ENCODE data around the gene TRIM7. TPM values are rescaled to one million over a fixed set of nuclear protein-coding genes. Genes with fewer than 3 reads are reported as not detected.

TRIM7 gene
- total and polyA plus RNA-seq, 9 of the 15 experiments (the other 6 are each of a cell fraction or from before 2014, with no cell fraction given): 2.6 to 14.9 (median 8.9) TPM

GRCh38 chr5:181189962-181190710, 14.9 kb downstream of the TRIM7 start:
- H3K27me3 ChIP-seq (ENCODE audit: control insufficient read depth in 2 of 2, insufficient read depth in 2 of 2, low read length in 2 of 2): no peaks in the 10 kb centered on the region
- H3K9me1 ChIP-seq (ENCODE audit: control insufficient read depth, insufficient read depth, low read length): no peaks in the 10 kb centered on the region
- ChIA-PET CTCF (ENCODE audit: low intra/inter-chr PET ratio) (no interaction called here), POLR2A (interaction anchor here (0.5 to 6.7 kb wide), 7 partner anchors 13 to 70 kb away, joined by 3 to 69 read pairs (median 3); partner anchors contain the start of genes TRIM52 and TRIM7)
- H3K9ac ChIP-seq (ENCODE audit: insufficient read depth in 1 of 2, low read depth in 2 of 2, low read length in 2 of 2): peak overlapping the region; percentile 93 to 96
- no peaks in the 10 kb centered on the region; the same call in 2 of the 3 replicates for H3K36me3 ChIP-seq (ENCODE audit: control insufficient read depth, insufficient read depth, low read length)
- peak overlapping the region; percentile 67 for H3K4me3 ChIP-seq
- peak overlapping the region; percentile 91; the same call in 2 of the 3 replicates for H3K27ac ChIP-seq (ENCODE audit: extremely low read depth, low read depth, low read length)
- FAIRE-seq: no peak
- peak overlapping the region; percentile 87 for H2AFZ ChIP-seq (ENCODE audit: low read depth, low read length)
- ATAC-seq: peak; percentile 2
- WGBS (ENCODE audit: insufficient coverage, low coverage, missing lambda C conversion rate): 2% methylated on average over 42 of the region's 52 CpGs
- DNase-seq (ENCODE audit: extremely low read depth in 1 of 4, low spot score in 3 of 4): peak in 1 of 4 experiments; percentile 37
- H3K4me1 ChIP-seq (replicated peaks in 1 of 2; ENCODE audit: control insufficient read depth in 2 of 2, insufficient read depth in 2 of 2, low read length in 2 of 2): peaks cover 36 to 68% of the 10 kb centered on the region in 2 experiments
- H3K4me2 ChIP-seq (ENCODE audit: insufficient read depth, low read length): peak overlapping the region; percentile 99
- intact Hi-C loops (cut with micrococcal nuclease): loop anchor here (2.0 to 5.0 kb wide), 2 partner anchors 17 to 72 kb away; partner anchors contain the start of gene TRIM52
- BruUV-seq (replicated peaks): no TSS peak
- peaks cover 13% of the 10 kb centered on the region for H3K79me2 ChIP-seq (ENCODE audit: control insufficient read depth, insufficient read depth, low read length)
- H3K9me3 ChIP-seq (replicated peaks; ENCODE audit: control insufficient read depth, insufficient read depth, low read depth, low read length): no peaks in the 10 kb centered on the region
- in situ Hi-C loops (cut with MboI): no loop called here
- H4K20me1 ChIP-seq (replicated peaks; ENCODE audit: control insufficient read depth, insufficient read depth, low read length): 0 out of 2 replicates have a peak, but pooled peaks cover 3% of the 10 kb centered on the region
- TF ChIP-seq HINFP (tag; conservative IDR thresholded peaks at IDR 0.05; ENCODE audit: low read depth) (no peak), E2F6 (IDR thresholded peaks at IDR 0.05; ENCODE audit: borderline replicate concordance in 1 of 2, extremely low read depth in 1 of 2, insufficient read depth in 1 of 2, insufficient read length in 1 of 2, low read depth in 1 of 2, low read length in 1 of 2, poor library complexity in 1 of 2, severe bottlenecking in 1 of 2) (peak in 1 of 2 experiments; percentile 19), EGR1 (conservative IDR thresholded peaks at IDR 0.05) (peak; percentile 40; the same call in 1 of the 2 replicates), HDAC1 (IDR thresholded peaks at IDR 0.05) (peak in 1 of 2 experiments; percentile 16; a peak in 1 of 4 replicates), MAX (CRISPR knock-in tag; IDR thresholded peaks at IDR 0.05) (peak; percentile 31; the same call in 1 of the 2 replicates), HNRNPUL1 (IDR thresholded peaks at IDR 0.05; ENCODE audit: low read length) (no peak), KDM5B (IDR thresholded peaks at IDR 0.05; ENCODE audit: insufficient replicate concordance, low read depth, low read length) (peak; percentile 9), RB1 (IDR thresholded peaks at IDR 0.05; ENCODE audit: low read depth) (0 out of 2 replicates have a peak, but pooled peaks have one; percentile 18), SRSF1 (IDR thresholded peaks at IDR 0.05; ENCODE audit: low read depth, low read length) (no peak), CHD2 (IDR thresholded peaks at IDR 0.05; ENCODE audit: low read depth, low read length) (no peak), ETV5 (CRISPR knock-in tag; IDR thresholded peaks at IDR 0.05; ENCODE audit: low read depth) (0 out of 2 replicates have a peak, but pooled peaks have one; percentile 22), STAT5B (CRISPR knock-in tag; IDR thresholded peaks at IDR 0.05) (no peak), MYC (IDR thresholded peaks at IDR 0.05; ENCODE audit: low read depth, low read length) (no peak), MYC (CRISPR knock-in tag; IDR thresholded peaks at IDR 0.05; ENCODE audit: borderline replicate concordance, low read depth) (no peak), L3MBTL2 (IDR thresholded peaks at IDR 0.05) (peak; percentile 28; the same call in 1 of the 2 replicates), ZNF121 (CRISPR knock-in tag; conservative IDR thresholded peaks at IDR 0.05) (no peak), POLR2A (conservative IDR thresholded peaks at IDR 0.05) (no peak), KDM1A (IDR thresholded peaks at IDR 0.05) (no peak), ZNF274 (IDR thresholded peaks at IDR 0.05; ENCODE audit: borderline replicate concordance, low read depth, low read length) (no peak), ZNF431 (CRISPR knock-in tag; IDR thresholded peaks at IDR 0.05) (no peak)
